ENCODE results near the gene SLC25A17.

Gene SLC25A17

DNA sequence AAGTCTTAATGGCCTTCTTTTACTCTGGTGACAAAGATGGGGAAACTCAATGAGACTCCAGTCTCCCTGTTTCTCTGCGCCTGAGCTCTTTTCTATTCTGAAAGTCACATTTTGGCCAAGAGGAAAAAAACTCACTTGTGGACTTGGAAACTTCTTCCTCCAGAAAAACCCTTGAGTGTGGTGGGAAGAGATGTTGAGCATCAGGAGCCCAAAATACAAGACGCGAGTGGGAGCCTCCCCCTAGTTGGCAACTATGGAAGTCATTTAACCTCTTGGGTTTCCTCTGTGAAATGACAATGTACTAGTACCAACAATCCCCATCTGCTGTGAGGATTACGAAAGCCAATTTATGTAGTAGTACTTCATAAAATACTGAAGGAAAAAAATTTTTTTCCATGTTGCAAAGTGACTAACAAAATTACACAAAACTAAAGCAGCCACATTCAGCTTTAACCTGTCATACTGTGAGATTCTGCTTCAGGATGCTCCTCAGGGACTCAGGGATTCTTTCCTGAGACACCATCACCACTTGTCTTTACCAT lies 524 bp upstream of the SLC25A17 start:
- in situ Hi-C loops (cut with MboI; ENCODE audit: low pct_unique_long_range_greater_than_20kb, low sequenced_read_pairs, unreplicated experiment): no loop called here
- TF ChIP-seq, protein P1, sequence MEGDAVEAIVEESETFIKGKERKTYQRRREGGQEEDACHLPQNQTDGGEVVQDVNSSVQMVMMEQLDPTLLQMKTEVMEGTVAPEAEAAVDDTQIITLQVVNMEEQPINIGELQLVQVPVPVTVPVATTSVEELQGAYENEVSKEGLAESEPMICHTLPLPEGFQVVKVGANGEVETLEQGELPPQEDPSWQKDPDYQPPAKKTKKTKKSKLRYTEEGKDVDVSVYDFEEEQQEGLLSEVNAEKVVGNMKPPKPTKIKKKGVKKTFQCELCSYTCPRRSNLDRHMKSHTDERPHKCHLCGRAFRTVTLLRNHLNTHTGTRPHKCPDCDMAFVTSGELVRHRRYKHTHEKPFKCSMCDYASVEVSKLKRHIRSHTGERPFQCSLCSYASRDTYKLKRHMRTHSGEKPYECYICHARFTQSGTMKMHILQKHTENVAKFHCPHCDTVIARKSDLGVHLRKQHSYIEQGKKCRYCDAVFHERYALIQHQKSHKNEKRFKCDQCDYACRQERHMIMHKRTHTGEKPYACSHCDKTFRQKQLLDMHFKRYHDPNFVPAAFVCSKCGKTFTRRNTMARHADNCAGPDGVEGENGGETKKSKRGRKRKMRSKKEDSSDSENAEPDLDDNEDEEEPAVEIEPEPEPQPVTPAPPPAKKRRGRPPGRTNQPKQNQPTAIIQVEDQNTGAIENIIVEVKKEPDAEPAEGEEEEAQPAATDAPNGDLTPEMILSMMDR (IDR thresholded peaks at IDR 0.05; ENCODE audit: extremely low read depth, insufficient read depth, missing control alignments): no peak
- peak; percentile 28 for DNase-seq (ENCODE audit: low spot score)

DNA sequence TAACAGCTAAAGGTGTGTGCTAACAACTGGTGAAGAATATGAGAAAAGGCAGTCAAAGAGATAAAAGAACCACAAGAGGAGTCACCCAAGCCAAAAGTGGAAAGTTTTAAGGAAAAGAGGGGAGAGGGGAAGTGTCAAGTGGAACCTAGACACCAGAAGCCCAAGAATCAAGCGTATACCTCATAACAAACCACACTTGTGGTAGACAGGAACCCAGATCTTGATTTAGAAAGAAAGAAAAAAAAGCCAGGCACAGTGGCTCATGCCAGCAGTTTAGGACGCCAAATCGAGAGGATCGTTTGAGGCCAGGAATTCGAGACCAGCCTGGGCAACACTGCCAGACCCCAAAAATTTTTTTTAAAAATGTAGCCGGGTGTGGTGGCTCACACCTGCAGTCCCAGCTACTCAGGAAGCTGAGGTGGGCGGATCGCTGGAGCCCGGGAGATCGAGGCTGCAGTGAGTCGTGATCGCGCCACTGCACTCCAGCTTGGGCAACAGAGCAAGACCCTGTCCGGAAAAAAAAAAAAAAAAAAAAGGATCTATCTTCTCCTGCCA lies 877 bp downstream of the SLC25A17 start:
- DNase-seq (ENCODE audit: low spot score): peak; percentile 24
- in situ Hi-C loops (cut with MboI; ENCODE audit: low pct_unique_long_range_greater_than_20kb, low sequenced_read_pairs, unreplicated experiment): no loop called here
- TF ChIP-seq, protein P1 (IDR thresholded peaks at IDR 0.05; ENCODE audit: extremely low read depth, insufficient read depth, missing control alignments): no peak

DNA sequence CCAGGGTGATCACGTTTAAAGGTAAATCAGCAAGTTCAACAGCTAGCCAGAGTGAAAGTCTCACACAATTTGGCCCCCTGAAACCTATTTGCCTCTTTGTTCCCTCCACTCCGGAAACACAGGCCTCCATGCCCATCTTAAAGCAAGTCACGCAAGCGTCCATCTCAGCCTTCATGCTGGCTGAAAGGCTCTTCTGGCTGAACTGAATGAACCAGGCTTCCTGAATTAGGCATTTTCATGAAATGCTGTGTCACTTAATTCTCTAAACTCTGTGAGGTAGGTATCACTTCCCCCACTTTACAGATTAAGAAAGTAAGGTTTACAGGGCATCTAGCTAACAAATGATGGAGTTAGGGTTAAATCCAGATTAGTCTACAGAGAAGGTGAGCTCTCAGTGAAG lies 1.4 kb downstream of the SLC25A17 start:
- DNase-seq (ENCODE audit: low spot score): peak; percentile 28
- in situ Hi-C loops (cut with MboI; ENCODE audit: low pct_unique_long_range_greater_than_20kb, low sequenced_read_pairs, unreplicated experiment): no loop called here
- TF ChIP-seq, protein P1 (IDR thresholded peaks at IDR 0.05; ENCODE audit: extremely low read depth, insufficient read depth, missing control alignments): no peak

DNA sequence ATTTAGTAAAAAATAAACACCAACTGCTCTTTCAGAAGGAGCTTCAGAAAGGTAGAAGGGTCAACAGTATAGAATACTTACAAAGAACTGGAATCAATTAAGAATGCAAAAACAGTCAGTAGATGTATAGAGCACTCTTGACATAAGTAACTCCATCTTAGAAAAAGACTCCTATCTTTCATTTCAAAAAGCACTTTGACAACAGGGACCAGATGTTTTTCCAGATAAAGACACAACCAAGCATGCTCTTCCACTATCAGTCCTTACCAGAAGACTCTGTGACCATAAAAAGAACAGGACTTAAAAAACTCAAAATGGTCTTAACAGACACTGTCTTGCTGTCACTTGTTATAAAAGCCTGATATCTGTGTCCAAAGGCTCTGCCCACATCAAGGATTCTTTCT lies 5.2 kb downstream of the SLC25A17 start:
- no peak for DNase-seq (ENCODE audit: low spot score)
- in situ Hi-C loops (cut with MboI; ENCODE audit: low pct_unique_long_range_greater_than_20kb, low sequenced_read_pairs, unreplicated experiment): no loop called here
- TF ChIP-seq, protein P1 (IDR thresholded peaks at IDR 0.05; ENCODE audit: extremely low read depth, insufficient read depth, missing control alignments): no peak

DNA sequence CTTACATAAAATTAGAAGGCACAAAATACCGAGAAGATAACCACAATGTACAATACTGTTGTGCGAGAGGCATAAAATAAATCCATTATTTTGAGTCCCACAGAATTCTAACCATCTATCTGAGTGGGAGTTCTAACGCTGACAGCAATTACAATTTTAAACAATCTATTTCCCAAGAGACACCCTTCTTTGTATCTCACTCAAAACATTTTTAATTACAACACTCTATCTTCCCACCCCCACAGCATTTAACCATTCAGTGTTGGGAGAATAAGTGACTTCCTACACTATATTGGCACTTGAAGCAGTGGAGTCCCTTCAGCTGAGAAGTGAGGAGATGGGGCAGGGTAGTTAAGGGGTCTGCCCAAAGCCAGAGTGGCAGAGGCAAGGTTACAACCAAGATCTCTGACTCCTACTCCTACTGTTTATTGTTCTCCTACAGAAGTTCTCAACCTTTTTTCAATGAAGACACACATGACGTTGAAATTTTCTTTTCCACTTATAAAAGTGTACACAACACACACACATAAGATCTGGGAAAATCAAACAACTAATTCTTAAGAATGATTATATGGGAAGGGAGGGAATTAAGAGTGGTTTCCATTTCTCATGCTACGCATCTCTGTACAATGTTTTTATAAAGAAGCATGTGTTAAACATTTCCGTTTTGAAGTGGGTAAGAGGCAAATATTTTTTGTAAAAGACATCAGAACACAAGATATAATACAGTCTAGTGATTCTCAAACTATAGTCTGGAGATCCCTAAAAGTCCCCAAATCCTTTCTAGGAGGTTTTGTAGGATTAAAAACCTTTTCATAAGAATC lies 10.9 kb downstream of the SLC25A17 start:
- no peak for DNase-seq (ENCODE audit: low spot score)
- in situ Hi-C loops (cut with MboI; ENCODE audit: low pct_unique_long_range_greater_than_20kb, low sequenced_read_pairs, unreplicated experiment): no loop called here
- TF ChIP-seq, protein P1 (IDR thresholded peaks at IDR 0.05; ENCODE audit: extremely low read depth, insufficient read depth, missing control alignments): no peak

DNA sequence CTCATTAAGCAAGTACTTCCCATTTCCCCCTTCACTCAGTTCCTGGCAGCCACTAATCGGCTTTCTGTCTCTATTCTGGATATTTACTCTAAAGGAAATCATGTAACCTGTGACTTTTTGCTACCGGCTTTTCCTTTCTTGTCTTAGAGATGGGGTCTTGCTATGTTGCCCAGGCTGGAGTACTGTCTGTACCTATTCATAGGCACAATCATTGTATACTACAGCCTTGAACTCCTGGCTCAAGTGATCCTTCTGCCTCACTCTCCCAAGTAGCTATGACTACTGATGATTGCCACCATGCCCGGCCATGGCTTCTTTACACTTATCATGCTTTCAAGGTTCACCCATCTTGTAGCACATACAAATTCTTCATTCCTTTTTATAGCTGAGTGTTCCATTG lies 12.4 kb downstream of the SLC25A17 start:
- TF ChIP-seq, protein P1 (IDR thresholded peaks at IDR 0.05; ENCODE audit: extremely low read depth, insufficient read depth, missing control alignments): no peak
- in situ Hi-C loops (cut with MboI; ENCODE audit: low pct_unique_long_range_greater_than_20kb, low sequenced_read_pairs, unreplicated experiment): no loop called here
- no peak for DNase-seq (ENCODE audit: low spot score)

Data from GM13977 (cell line).